ENCODE results near the gene UNC5C.

- TF ChIP-seq, protein P1, sequence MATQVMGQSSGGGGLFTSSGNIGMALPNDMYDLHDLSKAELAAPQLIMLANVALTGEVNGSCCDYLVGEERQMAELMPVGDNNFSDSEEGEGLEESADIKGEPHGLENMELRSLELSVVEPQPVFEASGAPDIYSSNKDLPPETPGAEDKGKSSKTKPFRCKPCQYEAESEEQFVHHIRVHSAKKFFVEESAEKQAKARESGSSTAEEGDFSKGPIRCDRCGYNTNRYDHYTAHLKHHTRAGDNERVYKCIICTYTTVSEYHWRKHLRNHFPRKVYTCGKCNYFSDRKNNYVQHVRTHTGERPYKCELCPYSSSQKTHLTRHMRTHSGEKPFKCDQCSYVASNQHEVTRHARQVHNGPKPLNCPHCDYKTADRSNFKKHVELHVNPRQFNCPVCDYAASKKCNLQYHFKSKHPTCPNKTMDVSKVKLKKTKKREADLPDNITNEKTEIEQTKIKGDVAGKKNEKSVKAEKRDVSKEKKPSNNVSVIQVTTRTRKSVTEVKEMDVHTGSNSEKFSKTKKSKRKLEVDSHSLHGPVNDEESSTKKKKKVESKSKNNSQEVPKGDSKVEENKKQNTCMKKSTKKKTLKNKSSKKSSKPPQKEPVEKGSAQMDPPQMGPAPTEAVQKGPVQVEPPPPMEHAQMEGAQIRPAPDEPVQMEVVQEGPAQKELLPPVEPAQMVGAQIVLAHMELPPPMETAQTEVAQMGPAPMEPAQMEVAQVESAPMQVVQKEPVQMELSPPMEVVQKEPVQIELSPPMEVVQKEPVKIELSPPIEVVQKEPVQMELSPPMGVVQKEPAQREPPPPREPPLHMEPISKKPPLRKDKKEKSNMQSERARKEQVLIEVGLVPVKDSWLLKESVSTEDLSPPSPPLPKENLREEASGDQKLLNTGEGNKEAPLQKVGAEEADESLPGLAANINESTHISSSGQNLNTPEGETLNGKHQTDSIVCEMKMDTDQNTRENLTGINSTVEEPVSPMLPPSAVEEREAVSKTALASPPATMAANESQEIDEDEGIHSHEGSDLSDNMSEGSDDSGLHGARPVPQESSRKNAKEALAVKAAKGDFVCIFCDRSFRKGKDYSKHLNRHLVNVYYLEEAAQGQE (IDR thresholded peaks at IDR 0.05; ENCODE audit: insufficient read depth in 1 of 2, low read depth in 2 of 2, low read length in 1 of 2) = no peak
- no peak for TF ChIP-seq CTCF (IDR thresholded peaks at IDR 0.05)
- no peak for TF ChIP-seq TCF7L2 (IDR thresholded peaks at IDR 0.05; ENCODE audit: low read depth, low read length)
- no peak for TF ChIP-seq POLR2AphosphoS5 (IDR thresholded peaks at IDR 0.05; ENCODE audit: low read depth, low read length)
These were observed 283.9 kb downstream of the UNC5C start for GRCh38 chr4:95264843-95265242.

Data from Panc1 (cell line).